ENCODE results near the gene GDE1.

GRCh38 chr16:19481296-19481695, 40.6 kb downstream of the GDE1 start:
- TF ChIP-seq CTCF (conservative IDR thresholded peaks at IDR 0.05 in 1 of 2, IDR thresholded peaks at IDR 0.05 in 1 of 2; ENCODE audit: low read depth in 1 of 2, low read length in 2 of 2) (no peak), EZH2 (IDR thresholded peaks at IDR 0.05; ENCODE audit: low read length, missing control alignments) (no peak)

Data from fibroblast of lung (primary cell).